ENCODE data around the gene IL17C. TPM values are rescaled to one million over a fixed set of nuclear protein-coding genes. Genes with fewer than 3 reads are reported as not detected.

The IL17C gene
- not detected for total RNA-seq
- long read RNA-seq = 0 reads

- H3K27me3 ChIP-seq (ENCODE audit: low read depth) = peaks cover 48% of the 10 kb centered on the region
- intact Hi-C loops (cut with DNase I) = no loop called here
- no peak for DNase-seq
- H3K36me3 ChIP-seq = peaks cover 9% of the 10 kb centered on the region
- ATAC-seq = peak in 1 of 2 donors; percentile 13
- peaks cover 34% of the 10 kb centered on the region for H3K4me1 ChIP-seq
- no peak within 1 kb of the TSS for H3K27ac ChIP-seq
- TF ChIP-seq CTCF (IDR thresholded peaks at IDR 0.05) = no peak
- H3K4me3 ChIP-seq = no peak within 1 kb of the TSS
- no peaks in the 10 kb centered on the region for H3K9me3 ChIP-seq
Observed at GRCh38 chr16:88638323-88639230, at the start of gene IL17C. Gene IL17C, plus strand, starts transcription at chr16:88638572. Its CDS starts 70 bp downstream, at chr16:88638642.

- DNase-seq (no peak), ATAC-seq (no peak)
- no peak overlapping the region for H3K4me3 ChIP-seq
- no peaks in the 10 kb centered on the region for H3K27me3 ChIP-seq (ENCODE audit: low read depth)
- intact Hi-C loops (cut with DNase I) = no loop called here
- no peaks in the 10 kb centered on the region for H3K4me1 ChIP-seq
- no peak overlapping the region for H3K27ac ChIP-seq
- peaks cover 59% of the 10 kb centered on the region for H3K36me3 ChIP-seq
- no peaks in the 10 kb centered on the region for H3K9me3 ChIP-seq
- no peak for TF ChIP-seq CTCF (IDR thresholded peaks at IDR 0.05)
Observed at GRCh38 chr16:88588754-88589153, 49.6 kb upstream of the IL17C start.

- H3K9me3 ChIP-seq = no peaks in the 10 kb centered on the region
- no peak for DNase-seq
- no peak overlapping the region for H3K4me3 ChIP-seq
- ATAC-seq = no peak
- H3K27ac ChIP-seq = no peak overlapping the region
- no peak for TF ChIP-seq CTCF (IDR thresholded peaks at IDR 0.05)
- H3K27me3 ChIP-seq (ENCODE audit: low read depth) = no peaks in the 10 kb centered on the region
- intact Hi-C loops (cut with DNase I) = no loop called here
- H3K36me3 ChIP-seq = peaks cover 62% of the 10 kb centered on the region
- H3K4me1 ChIP-seq = no peaks in the 10 kb centered on the region
Observed at GRCh38 chr16:88589441-88589840, 48.9 kb upstream of the IL17C start.

GRCh38 chr16:88591577-88592021, 46.8 kb upstream of the IL17C start:
- no peak overlapping the region for H3K4me3 ChIP-seq
- no peak for TF ChIP-seq CTCF (IDR thresholded peaks at IDR 0.05)
- intact Hi-C loops (cut with DNase I) = no loop called here
- ATAC-seq = peak in 1 of 2 donors; percentile 39
- H3K27me3 ChIP-seq (ENCODE audit: low read depth) = no peaks in the 10 kb centered on the region
- no peak overlapping the region for H3K27ac ChIP-seq
- no peak for DNase-seq
- H3K9me3 ChIP-seq = no peaks in the 10 kb centered on the region
- peaks cover 55% of the 10 kb centered on the region for H3K36me3 ChIP-seq
- no peaks in the 10 kb centered on the region for H3K4me1 ChIP-seq

GRCh38 chr16:88593061-88593460, 45.3 kb upstream of the IL17C start:
- TF ChIP-seq CTCF (IDR thresholded peaks at IDR 0.05) = no peak
- Histone ChIP-seq H3K36me3 (peaks cover 44% of the 10 kb centered on the region), H3K9me3 (no peaks in the 10 kb centered on the region), H3K4me1 (no peaks in the 10 kb centered on the region), H3K27me3 (ENCODE audit: low read depth) (no peaks in the 10 kb centered on the region), H3K4me3 (no peak overlapping the region), H3K27ac (no peak overlapping the region)
- DNase-seq (no peak), ATAC-seq (no peak)
- intact Hi-C loops (cut with DNase I) = no loop called here
